ENCODE data around the gene CDHR5. TPM values are rescaled to one million over a fixed set of nuclear protein-coding genes. Genes with fewer than 3 reads are reported as not detected.

The CDHR5 gene
- total RNA-seq, 1 donor from 2014 or later: not detected

GRCh38 chr11:662689-663274 lies 38.0 kb upstream of the CDHR5 start:
- H3K4me1 ChIP-seq: no peaks in the 10 kb centered on the region
- H3K36me3 ChIP-seq: peaks cover 40% of the 10 kb centered on the region
- peak; percentile 70 for TF ChIP-seq CTCF (IDR thresholded peaks at IDR 0.05)
- DNase-seq (peak; percentile 85), ATAC-seq (peak; percentile 93)
- no peak overlapping the region for H3K4me3 ChIP-seq
- H3K9me3 ChIP-seq: no peaks in the 10 kb centered on the region
- intact Hi-C loops (cut with DNase I): loop anchor here (5.0 kb wide), 1 partner anchor 60 kb away; no protein-coding TSS in a partner anchor
- no peaks in the 10 kb centered on the region for H3K27me3 ChIP-seq
- H3K27ac ChIP-seq: no peak overlapping the region

DNA sequence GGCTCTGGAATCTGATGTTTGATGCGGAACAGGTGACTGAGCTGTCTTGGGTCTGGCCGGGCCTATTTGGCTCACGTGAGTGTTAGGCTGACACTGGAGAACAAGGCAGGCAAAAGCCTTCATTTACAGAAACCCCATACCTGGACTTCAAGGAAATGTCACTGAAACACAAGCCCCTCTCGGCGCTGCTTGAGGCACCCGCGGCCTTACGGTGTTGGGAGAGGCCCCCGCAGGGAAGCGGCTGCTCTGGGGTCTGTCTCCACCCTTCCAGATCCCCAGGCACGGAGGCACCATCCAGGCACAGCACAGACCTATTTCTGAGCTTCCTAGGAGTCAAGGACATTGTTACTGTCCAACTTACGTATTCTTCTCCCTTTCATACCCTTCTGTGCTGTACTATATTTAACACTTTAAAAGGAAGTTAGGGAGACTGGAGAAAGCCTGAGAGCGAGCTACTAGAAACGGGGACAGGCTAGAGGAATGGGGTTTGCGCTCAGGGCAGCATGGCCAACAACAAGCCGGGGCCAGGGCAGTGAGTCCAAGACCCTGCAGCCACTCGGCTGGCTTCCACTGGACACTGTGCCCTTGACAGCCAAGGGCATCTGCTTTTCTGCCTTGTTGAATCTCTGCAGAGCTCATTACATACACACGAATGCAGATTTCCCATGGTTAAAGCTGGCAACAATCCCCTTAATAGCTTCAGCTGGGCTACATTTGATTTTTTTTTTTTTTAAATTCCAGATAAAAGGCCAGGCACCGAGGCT lies 36.1 kb upstream of the CDHR5 start:
- H3K36me3 ChIP-seq: peaks cover 42% of the 10 kb centered on the region
- ATAC-seq (no peak), DNase-seq (no peak)
- no peaks in the 10 kb centered on the region for H3K27me3 ChIP-seq
- no peak overlapping the region for H3K4me3 ChIP-seq
- H3K9me3 ChIP-seq: no peaks in the 10 kb centered on the region
- no peak overlapping the region for H3K27ac ChIP-seq
- H3K4me1 ChIP-seq: no peaks in the 10 kb centered on the region
- TF ChIP-seq CTCF (IDR thresholded peaks at IDR 0.05): no peak
- intact Hi-C loops (cut with DNase I): loop anchor here (5.0 kb wide), 1 partner anchor 61 kb away; no protein-coding TSS in a partner anchor

DNA sequence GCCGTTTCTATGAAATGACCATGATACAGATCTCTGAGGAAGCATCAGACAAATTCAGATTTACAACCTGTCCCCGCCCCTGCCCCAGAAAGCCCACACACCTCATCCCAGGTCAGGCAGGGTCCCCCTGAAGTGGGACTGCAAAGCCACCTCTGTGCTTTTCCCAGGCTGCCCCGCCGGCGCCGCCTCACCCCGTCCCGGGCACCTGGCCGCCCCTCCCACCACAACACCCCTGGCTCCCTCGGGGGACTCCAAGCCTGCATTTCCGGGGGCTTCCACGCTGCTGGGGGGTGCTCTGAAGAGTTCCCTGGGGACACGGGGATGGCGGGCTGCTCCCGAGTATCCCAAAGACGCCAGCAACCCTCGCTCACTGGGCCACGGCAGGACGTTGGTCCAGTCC lies 35.5 kb upstream of the CDHR5 start:
- H3K4me1 ChIP-seq: no peaks in the 10 kb centered on the region
- H3K27me3 ChIP-seq: no peaks in the 10 kb centered on the region
- no peaks in the 10 kb centered on the region for H3K9me3 ChIP-seq
- no peak for TF ChIP-seq CTCF (IDR thresholded peaks at IDR 0.05)
- no peak overlapping the region for H3K27ac ChIP-seq
- intact Hi-C loops (cut with DNase I): loop anchor here (5.0 kb wide), 1 partner anchor 62 kb away; no protein-coding TSS in a partner anchor
- DNase-seq (no peak), ATAC-seq (no peak)
- no peak overlapping the region for H3K4me3 ChIP-seq
- H3K36me3 ChIP-seq: peaks cover 41% of the 10 kb centered on the region

- Histone ChIP-seq H3K4me1 (peaks cover 3% of the 10 kb centered on the region), H3K27me3 (no peaks in the 10 kb centered on the region), H3K36me3 (peaks cover 41% of the 10 kb centered on the region), H3K4me3 (no peak overlapping the region), H3K27ac (no peak overlapping the region), H3K9me3 (no peaks in the 10 kb centered on the region)
- no peak for ATAC-seq
- intact Hi-C loops (cut with DNase I): loop anchor here (5.0 kb wide), 1 partner anchor 63 kb away; no protein-coding TSS in a partner anchor
- no peak for TF ChIP-seq CTCF (IDR thresholded peaks at IDR 0.05)
- no peak for DNase-seq
Measured at GRCh38 chr11:659532-660085, 34.9 kb upstream of the CDHR5 start.

GRCh38 chr11:657691-658126 lies 33.0 kb upstream of the CDHR5 start:
- no peak for DNase-seq
- TF ChIP-seq CTCF (IDR thresholded peaks at IDR 0.05): no peak
- no peak for ATAC-seq
- Histone ChIP-seq H3K27me3 (no peaks in the 10 kb centered on the region), H3K4me1 (peaks cover 3% of the 10 kb centered on the region), H3K36me3 (peaks cover 33% of the 10 kb centered on the region), H3K27ac (no peak overlapping the region), H3K4me3 (no peak overlapping the region), H3K9me3 (no peaks in the 10 kb centered on the region)
- intact Hi-C loops (cut with DNase I): no loop called here

All from upper lobe of right lung (tissue), 1 donor.